Skin of body (tissue), 2 donors: ENCODE results near the gene OR5AU1. TPM values are rescaled to one million over a fixed set of nuclear protein-coding genes. Genes with fewer than 3 reads are reported as not detected.
"Not testable (repeated sequence)": the region's sequence is repeated elsewhere in the genome, so short reads cannot be mapped to it uniquely, and the experiment has no call there.

ENCODE experiments used
- DNase-seq: peaks from one replicate; lab custom pipeline; 2025; lab: John Stamatoyannopoulos, UW
- total RNA-seq: library from RNA; depleted of rRNA; stranded (reverse); fragments of >200 nt; gene quantifications from one replicate; pipeline ENCODE4 v1.2.3, GENCODE V29; 2014

The OR5AU1 gene
- total RNA-seq, 1 donor from 2014 or later, result not detected

DNA sequence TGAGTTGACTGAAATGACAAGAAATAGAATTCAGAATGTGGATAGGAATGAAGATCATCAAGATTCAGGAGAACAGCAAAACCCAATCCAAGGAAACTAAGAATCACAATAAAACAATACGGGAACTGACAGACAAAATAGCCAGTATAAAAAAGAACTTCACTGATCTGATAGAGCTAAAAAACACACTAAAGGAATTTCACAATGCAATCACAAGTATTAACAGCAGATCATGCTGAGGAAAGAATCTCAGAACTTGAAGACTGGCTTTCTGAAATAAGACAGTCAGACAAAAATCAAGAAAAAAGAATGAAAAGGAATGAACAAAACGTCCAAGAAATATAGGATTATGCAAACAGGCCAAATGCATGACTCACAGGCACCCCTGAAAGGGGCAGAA, 15.3 kb upstream of the OR5AU1 start:
- DNase-seq, result no peak

DNA sequence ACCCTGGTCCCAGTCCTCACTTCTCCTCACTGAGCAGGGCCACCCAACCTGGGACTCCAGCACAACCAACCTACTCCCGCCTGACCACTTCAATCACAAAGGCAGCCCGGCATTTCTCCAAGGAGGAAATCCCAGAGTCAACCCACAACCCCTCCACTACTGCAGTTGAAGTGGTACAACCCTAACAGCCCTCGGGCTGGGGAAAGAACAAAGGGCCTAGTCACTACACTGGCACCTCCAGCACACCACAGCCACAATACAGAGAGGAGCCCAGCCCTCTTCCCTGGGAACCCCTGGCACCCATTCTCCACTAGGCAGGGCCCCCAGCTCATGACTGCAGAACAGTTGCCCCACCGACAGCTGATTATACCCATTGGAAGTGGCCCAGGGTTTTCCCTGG, 13.7 kb upstream of the OR5AU1 start:
- no peak for DNase-seq

DNA sequence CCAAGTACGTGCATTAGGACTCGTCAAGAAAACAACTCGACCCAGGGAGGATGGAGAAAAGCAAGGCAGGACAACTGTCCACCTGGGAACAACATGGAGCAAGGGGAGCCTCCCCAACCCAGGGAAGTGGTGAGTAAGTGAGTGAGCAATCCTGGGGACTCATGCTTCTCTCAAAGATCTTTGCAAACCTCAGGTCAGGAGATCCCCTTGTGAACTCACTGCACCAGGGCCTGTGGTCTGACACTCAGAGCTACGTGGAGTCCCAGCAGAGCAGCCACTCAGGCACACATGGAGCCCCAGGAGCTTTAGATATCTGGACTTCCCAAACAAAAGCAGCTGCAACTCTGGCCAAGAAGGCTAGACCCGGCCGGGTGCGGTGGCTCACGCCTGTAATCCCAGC, 12.2 kb upstream of the OR5AU1 start:
- DNase-seq, result no peak

DNA sequence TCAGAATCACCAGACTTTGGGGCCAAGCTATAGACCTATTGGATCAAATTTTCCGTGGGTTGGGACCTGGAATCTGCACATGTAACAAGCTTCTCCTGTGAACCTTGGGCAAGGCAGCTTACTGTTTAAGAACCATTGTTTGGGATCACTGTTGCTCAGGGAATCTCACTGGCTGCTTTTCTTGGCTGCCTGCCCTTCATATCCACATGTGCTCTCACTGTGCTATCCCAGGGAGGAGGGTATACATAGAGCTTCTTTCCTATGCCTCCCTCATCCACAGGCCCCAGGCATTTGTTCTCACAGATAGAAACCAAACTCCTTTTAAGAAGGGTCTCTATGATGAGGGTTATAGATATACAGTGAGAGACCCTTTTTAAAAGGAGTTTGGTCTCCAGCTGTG, 9.8 kb upstream of the OR5AU1 start:
- DNase-seq, result not testable (repeated sequence)

DNA sequence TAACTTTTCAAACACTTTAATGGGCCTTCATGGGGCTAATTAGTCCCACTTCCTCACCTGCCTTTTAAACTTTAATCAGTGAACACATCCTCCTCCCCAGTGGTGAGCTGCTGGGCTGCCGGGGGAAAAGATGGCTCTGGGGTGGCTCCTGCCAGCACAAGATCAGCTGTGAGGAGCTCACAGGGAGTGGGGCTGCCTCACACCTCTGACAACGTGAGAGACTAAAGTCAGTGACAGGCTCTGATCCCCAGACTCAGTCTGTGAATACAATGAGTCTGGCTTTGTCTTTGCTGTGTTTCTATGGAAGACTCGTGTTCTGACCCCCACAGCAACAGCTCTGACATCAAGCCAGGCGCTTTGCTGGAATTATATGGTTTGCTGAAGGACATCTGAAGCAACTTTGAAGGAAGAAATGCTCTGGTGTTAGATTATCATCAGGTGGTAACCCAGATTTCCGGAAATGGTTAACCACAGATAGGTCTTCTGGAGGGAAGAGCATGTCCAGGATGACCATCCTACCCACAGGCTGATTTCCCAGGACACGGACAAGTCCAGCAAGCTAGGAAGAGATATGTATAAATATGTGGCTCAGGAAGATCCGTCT, 9.2 kb upstream of the OR5AU1 start:
- not testable (repeated sequence) for DNase-seq

DNA sequence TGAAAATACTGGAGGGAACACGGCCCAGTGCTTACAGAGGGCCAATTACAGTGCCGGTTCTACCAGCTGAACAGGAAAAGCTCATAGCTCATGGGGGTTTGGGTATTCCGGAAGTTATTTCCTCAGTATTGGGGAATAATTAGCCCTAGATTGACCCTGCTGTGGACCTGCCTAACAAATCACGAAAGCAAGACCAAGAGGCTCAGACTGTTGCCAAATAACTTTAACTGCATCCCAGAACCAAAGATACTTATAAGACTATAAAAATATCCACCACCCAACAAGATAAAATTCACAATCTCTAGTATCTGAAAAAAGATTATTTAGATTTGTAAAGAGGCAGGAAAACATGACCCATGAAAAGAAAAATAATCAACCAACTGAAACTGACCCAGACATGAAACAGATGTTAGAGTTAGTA, 8.0 kb upstream of the OR5AU1 start:
- no peak for DNase-seq

DNA sequence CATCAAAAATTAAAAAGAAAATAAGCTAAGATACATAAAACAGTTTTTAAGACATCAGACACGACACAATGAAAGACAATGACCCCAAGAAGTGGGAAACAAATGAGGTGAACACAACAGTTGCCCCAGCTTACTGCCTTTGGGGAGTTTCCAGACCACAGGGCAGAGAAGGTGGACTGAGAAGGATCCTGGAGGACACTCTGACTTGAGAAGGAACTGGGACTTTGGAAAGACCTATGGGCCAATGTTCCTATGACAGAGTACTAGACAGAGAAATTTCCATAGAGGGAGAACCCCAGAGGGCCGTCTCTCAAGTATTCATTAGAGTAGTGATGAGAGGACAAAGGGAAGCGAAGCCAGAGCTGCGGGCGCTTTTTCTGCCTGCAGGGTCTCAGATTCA, 6.2 kb upstream of the OR5AU1 start:
- DNase-seq, result no peak

DNA sequence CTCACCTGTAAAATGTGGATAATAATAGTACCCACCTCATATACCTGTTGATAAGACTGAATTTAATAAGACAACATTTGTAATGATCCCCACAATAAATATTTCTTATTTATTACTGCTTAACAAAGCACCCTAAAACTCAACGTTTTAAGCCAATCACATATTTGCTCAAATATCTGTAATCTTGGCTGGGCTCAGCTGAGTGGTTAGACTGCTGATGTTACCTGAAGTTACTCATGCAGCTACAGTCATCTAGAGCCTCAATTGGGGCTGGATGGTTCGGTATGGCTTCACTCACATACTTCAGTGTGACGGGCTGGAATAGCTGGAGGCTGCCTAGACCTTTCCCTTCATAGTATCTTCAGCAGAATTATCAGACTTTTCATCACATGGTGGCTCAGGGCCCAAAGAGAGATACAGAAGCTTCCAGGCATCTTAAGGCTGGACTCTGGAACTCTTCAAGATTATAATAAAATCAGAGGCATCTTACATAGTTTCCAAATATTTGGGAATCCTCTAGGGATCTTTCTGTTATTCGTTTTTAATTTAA, 4.3 kb upstream of the OR5AU1 start:
- DNase-seq, result no peak

DNA sequence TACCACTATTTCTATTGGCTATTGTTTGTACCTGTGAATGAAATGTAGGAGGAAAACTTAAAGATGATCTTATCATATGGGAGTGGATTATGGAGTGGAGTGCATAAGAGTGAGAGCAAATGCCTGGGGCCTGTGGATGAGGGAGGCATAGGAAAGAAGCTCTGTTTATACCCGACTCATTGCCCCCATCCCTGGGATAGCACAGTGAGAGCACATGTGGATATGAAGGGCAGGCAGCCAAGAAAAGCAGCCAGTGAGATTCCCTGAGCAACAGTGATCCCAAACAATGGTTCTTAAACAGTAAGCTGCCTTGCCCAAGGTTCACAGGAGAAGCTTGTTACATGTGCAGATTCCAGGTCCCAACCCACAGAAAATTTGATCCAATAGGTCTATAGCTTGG, 2.3 kb upstream of the OR5AU1 start:
- DNase-seq, result not testable (repeated sequence)

DNA sequence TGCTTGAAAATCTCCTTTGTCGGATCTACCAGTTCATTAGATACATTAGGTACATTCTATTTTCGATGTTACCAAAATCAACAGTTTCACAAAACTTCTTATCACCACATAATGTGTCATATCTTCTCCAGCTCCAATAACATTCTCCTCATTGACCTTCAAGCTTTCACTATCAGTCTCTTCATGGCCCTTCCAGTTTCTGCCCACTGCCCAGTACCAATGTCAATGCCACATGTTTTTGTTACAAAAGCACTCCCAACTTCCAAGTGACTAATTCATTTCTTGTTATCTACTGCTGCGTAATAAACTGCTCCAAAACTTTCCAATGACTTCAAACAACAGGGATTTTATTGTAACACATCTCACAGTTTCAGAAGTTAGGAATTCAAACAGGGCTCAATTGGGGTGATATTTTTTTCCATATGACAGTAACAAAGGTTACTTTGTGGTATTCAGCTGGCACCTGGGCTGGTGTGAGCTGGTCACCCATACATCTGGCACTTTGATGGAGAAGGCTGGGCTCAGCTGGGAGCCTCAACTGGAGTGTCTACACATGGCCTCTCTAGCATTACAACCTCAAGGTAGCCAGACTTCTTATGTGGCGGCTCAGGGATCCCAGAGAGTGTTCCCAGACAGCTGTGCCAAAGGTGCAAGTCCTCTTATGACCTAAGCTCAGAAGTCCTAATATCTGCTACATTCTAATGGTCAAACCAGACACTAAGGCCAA, 6.1 kb downstream of the OR5AU1 start:
- DNase-seq, result no peak

DNA sequence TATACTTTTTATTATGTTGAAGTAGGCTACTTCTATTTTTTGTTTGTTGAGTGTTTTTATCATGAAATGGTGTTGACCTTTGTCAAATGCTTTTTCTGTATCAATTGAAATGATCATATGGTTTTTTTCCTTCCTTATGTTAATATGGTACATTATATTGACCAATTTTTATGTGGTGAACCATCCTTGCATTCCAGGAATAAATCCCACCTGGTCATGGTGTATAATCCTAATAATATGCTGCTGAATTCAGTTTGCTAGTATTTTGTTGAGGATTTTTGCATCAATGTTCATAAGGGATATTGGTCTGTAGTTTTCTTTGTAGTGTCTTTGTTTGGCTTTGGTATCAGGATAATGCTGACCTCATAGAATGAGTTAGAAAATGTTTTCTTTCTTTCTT, 10.4 kb downstream of the OR5AU1 start:
- no peak for DNase-seq

DNA sequence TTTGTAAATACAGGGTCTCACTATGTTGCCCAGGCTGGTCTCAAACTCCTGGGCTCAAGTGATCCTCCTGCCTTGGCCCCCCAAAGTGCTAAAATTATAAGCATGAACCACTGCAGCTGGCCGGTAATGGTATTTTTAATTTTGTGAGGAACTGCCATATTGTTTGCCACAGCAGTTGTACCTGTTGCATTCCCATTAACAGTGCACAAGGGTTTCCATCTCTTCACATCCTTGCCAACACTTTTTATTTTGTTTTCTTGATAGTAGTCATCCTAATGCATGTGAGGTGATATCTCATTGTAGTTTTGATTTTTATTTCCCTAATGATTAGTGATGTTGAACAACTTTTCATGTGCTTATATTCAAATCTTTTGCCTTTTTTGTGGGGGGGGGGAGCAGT, 13.5 kb downstream of the OR5AU1 start:
- DNase-seq, result no peak

DNA sequence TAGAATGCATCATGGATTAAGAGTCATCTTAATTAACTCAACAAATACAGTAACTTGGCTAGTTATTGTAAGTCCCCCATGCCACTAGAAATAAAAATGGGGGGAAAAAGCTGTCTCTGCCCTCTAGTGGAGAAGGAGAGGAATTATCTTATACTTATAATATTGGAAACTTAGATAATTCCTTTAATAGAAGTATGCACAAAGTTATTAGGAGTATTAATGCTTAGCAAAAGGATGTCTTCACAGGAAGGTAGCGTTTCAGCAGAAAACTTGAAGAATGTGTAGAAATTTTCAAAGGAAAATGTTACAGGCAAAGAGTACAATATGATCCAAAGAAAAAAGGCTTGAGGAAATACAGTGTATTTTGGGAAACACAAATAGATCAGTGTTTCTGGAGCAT, 19.8 kb downstream of the OR5AU1 start:
- DNase-seq, result no peak

DNA sequence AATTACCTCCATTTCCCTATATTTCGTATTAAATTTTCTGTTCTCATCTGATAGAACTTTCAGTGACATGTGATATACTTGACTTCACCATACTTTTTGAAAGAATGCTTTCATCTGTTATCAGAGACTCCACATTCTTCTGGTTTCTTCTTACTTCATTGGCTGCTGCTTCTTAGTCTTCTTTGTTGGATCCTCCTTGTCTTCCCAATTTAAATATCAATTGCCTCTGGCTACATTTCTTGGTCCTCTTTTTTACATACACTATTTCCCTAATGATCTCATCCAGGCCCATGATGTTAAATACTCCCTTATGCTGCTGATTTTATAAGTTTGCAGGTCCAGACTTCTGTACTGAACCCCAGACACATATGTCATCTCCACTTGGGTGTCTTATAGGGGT, 22.0 kb downstream of the OR5AU1 start:
- DNase-seq, result no peak

DNA sequence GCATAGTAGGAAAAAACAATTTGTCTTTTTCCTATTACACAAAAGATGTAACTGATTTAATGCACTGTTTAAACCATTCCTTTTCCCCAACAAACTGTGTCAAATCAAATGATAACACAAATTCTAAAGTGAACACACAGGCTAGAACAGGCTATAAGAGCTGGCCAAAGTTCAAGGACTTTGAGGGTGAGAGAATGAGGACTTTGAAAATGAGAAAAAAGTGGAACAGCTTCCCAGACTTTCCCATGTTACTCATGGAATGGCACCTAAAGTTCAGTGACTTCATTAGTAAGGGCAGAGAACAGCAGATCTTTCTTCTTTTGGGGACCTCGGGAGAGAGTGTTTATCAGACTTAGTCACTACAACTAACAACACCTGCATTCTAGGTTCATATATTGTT, 32.4 kb downstream of the OR5AU1 start:
- no peak for DNase-seq

DNA sequence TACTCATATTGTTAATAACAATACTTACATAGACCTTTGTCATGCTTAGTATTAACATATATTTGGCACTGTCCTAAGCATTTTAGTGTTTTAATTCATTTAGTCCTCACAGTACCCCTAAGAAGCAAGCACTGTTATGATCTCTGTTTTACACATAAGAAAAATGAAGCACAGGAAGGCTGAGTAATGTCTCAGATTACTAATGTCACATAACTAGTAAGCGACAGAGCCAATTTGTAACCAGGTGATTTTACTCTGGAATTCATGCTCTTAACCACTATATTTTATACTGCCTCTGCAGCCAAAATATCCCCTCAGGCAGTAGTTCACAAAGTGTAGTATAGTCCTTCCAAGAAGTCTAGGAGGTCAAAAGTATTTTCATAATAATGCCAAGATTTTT, 34.7 kb downstream of the OR5AU1 start:
- DNase-seq, result no peak

DNA sequence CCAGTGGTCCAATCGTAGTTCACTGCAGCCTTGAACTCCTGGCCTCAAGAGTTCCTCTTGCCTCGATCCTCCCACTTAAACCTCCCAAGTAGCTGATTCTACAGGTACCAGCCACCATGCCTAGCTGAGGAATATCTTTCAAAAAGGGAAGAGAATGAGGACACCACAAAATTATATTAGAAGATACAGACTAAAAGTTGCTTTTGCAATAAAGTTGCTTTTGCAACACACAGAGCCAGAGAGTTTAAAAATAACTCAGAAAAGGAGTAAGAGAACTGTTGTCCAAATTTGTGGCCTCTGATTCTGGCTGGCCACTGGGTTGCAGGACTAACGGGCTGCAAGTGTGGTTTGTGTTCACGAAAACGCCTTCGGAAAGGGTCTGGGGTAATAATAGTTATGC, 35.2 kb downstream of the OR5AU1 start:
- no peak for DNase-seq

DNA sequence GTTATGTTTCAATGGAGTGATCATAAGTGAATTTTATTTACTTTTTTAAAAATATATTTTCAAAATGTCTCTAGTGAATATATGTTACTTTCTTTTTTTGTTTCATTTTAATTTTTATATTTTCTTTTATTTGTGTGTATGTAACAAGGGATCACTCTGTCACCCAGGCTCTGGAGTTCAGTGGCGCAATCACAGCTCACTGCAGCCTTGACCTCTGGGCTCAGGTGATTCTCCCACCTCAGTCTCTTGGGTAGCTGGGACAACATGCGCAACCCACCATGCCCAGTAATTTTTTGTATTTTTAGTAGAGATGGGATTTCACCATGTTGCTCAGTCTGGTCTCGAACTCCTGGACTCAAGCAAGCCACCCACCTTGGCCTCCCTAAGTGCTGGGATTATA, 36.9 kb downstream of the OR5AU1 start:
- no peak for DNase-seq

DNA sequence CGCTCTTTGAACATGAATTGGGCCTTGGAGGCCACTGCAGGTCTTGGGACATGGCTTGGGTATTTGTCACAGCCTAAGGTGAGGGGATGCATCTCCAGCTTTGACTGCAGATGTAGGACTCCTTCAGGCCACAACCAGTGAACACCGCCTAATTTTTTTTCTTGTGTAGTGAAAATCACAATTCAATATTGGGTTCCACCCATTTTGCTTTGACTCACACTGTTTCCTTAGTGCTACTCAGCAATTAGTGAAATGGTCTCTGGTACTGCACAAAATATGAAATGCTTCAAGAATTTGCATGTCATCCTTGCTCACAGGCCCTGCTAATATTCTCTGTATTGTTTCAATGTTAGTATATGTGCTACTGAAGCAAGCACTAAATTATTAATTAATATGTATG, 42.5 kb downstream of the OR5AU1 start:
- DNase-seq, result no peak

DNA sequence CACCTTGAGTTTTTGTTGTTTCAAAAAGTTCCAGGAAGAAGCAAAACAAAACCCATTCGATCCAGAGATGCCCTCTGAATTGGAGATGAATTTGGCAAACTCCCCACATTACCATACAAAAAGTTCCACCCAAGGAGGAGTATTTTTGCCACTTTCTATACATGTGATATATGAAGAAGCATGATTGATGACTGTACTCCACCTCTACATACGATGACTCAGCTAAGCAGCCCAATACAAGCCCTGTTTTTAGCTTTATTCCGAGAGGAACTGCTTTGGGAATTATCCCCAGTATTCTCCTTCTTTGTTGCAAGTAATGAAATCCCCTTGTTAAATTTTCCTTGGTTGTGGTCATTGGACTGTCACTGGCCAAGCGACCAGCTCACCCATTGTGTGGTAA, 43.6 kb downstream of the OR5AU1 start:
- DNase-seq, result no peak

DNA sequence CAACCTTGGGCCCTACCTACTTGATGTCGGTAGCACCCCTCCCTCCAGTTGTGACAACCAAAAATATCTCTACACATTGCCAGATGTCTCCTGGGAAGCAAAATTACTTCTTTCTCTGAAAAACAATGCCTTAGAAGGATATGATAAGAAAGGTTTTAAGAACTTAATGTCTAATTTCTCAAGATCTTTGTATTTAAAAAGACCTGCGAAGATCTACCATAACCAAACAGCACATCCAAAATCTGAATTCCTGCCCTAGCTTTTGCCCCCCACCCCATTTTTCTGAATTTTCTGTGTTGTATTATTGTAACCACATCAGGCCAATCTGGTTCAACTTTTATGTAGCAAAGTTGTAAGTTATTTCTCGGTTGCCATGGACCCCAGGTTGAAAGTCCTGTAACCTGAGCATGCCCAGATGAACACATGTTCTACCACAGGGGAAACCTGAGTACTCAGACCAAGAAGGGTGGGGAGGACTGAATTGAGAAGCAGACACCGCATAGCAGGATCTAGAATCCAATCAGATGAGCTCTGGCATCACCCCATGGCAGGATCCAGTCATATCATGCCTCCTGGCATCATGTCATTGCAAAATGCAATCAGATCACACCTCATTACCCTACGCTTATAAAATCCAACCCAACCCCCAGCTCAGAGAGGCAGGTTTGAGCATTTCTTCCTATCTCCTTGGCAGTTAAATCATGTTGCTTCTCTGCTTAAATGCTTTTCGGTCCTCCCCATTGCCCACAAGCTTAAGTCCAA, 46.3 kb downstream of the OR5AU1 start:
- no peak for DNase-seq

DNA sequence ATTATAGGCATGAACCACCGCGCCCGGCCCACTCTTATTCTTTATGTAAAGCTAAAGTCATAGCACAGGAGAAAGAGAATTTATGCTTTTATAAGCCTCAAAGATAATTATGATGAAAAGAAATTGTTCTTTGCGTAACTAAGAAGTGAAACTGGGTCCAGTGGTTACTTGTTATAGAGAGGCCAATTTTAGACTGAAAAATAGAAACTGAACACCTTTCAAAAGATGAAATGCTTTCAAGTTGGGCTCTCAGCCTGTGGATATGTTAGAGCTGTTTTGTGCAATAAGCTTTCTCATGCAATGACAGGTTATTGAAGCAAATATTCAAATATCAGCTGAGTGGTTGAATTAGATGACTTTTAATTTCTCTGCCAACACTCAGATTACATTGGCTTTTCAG, 47.1 kb downstream of the OR5AU1 start:
- no peak for DNase-seq
